GM18508 (cell line): ENCODE results near the gene MAEL.

Experiments
- ATAC-seq: cut with Tn5 transposase; IDR thresholded peaks from one replicate; pipeline ENCODE4 v1.9.1; 2021; ENCODE audit warnings: moderate number of reproducible peaks; ENCODE audit not compliant: insufficient read depth, unreplicated experiment

Gene MAEL

GRCh38 chr1:166988974-166989515 is at the start of gene MAEL:
Gene MAEL (plus strand): TSS chr1:166989280. CDS start chr1:166989353, 73 bp downstream.
- no peak for ATAC-seq

GRCh38 chr1:166939741-166940375 is 49.2 kb upstream of the MAEL start:
- no peak for ATAC-seq

GRCh38 chr1:166944186-166944967 is 44.7 kb upstream of the MAEL start:
- peak; percentile 62 for ATAC-seq

- ATAC-seq = no peak
These were observed 41.6 kb upstream of the MAEL start for GRCh38 chr1:166947398-166948043.

- ATAC-seq = no peak
These were observed 40.2 kb upstream of the MAEL start for GRCh38 chr1:166948856-166949350.

- ATAC-seq = no peak
These were observed 38.9 kb upstream of the MAEL start for GRCh38 chr1:166950156-166950555.

GRCh38 chr1:166951050-166951449 is 38.0 kb upstream of the MAEL start:
- ATAC-seq = no peak

- no peak for ATAC-seq
These were observed 36.9 kb upstream of the MAEL start for GRCh38 chr1:166952002-166952746.

- ATAC-seq = no peak
These were observed 35.6 kb upstream of the MAEL start for GRCh38 chr1:166953491-166953890.

GRCh38 chr1:166956057-166956850 is 32.8 kb upstream of the MAEL start:
- ATAC-seq = no peak

- no peak for ATAC-seq
These were observed 32.2 kb upstream of the MAEL start for GRCh38 chr1:166956872-166957271.

GRCh38 chr1:166960858-166961474 is 28.1 kb upstream of the MAEL start:
- peak; percentile 60 for ATAC-seq

GRCh38 chr1:166969074-166969677 is 19.9 kb upstream of the MAEL start:
- peak; percentile 83 for ATAC-seq

- no peak for ATAC-seq
These were observed 17.8 kb upstream of the MAEL start for GRCh38 chr1:166971252-166971651.

GRCh38 chr1:166972193-166972592 is 16.9 kb upstream of the MAEL start:
- ATAC-seq = no peak

GRCh38 chr1:166972826-166973225 is 16.3 kb upstream of the MAEL start:
- ATAC-seq = no peak

GRCh38 chr1:166974647-166975345 is 14.3 kb upstream of the MAEL start:
- no peak for ATAC-seq
